Loucy (cell line): ENCODE measurements around the gene CLDN10.

Source experiments
- CTCF ChIP-seq: fragments of 200-600 bp; sonication (generic); conservative IDR thresholded peaks from 2 replicates; pipeline ENCODE4 v1.5.1; 2014; ENCODE audit warnings: mild to moderate bottlenecking, antibody characterized with exemption, low read length
- EZH2phosphoT487 ChIP-seq: fragments of 200-600 bp; IDR thresholded peaks from 2 replicates; pipeline ENCODE4 v1.6.1; 2018; ENCODE audit warnings: antibody characterized with exemption, mild to moderate bottlenecking, moderate library complexity, borderline replicate concordance

- no peak for TF ChIP-seq CTCF
- TF ChIP-seq EZH2phosphoT487 = no peak
Observed at GRCh38 chr13:95615539-95615938, 63.0 kb downstream of the CLDN10 start.
